SK-N-MC (cell line): ENCODE data around the gene WDR17.

ENCODE experiments used
- DNase-seq: peaks from one replicate; pipeline ENCODE4 v3.0.0-alpha.2; 2011; ENCODE audit warnings: low read depth, low spot score
- H3K27ac ChIP-seq: fragments of 200-600 bp; sonication (generic); 2 replicates; pipeline ENCODE4 v1.5.1; 2016; ENCODE audit warnings: mixed run types
- H3K36me3 ChIP-seq: fragments of 200-600 bp; sonication (generic); 2 replicates; pipeline ENCODE4 v1.6.1; 2017; ENCODE audit warnings: antibody characterized with exemption, low read length, mixed read lengths; ENCODE audit not compliant: insufficient read depth
- H3K4me3 ChIP-seq: fragments of 200-600 bp; sonication (generic); 2 replicates; pipeline ENCODE4 v1.5.1; 2016
- H3K9ac ChIP-seq: fragments of 200-600 bp; sonication (generic); 2 replicates; pipeline ENCODE4 v1.8.0; 2017; ENCODE audit warnings: mixed run types, mixed read lengths; ENCODE audit not compliant: insufficient read length
- H3K9me3 ChIP-seq: fragments of 200-600 bp; sonication (generic); 2 replicates; pipeline ENCODE4 v1.6.1; 2017; ENCODE audit warnings: low read depth, mild to moderate bottlenecking, antibody characterized with exemption, low read length, moderate library complexity, mixed read lengths
- EZH2 ChIP-seq: fragments of 200-600 bp; sonication (generic); IDR thresholded peaks from one replicate; pipeline ENCODE4 v1.6.1; 2017; ENCODE audit warnings: antibody characterized with exemption
- FOXP2 ChIP-seq: optimal IDR thresholded peaks from 2 replicates; pipeline ENCODE3; 2011; ENCODE audit warnings: mild to moderate bottlenecking, moderate library complexity; ENCODE audit not compliant: insufficient read depth; ENCODE audit errors: extremely low read length, control extremely low read depth
- POLR2AphosphoS5 ChIP-seq: IDR thresholded peaks from 2 replicates; pipeline ENCODE4 v1.6.1; 2012; ENCODE audit warnings: mild to moderate bottlenecking, low read depth, low read length, borderline replicate concordance

Gene WDR17

GRCh38 chr4:176065435-176066291, at the start of gene WDR17:
Gene WDR17 (plus strand): TSS chr4:176065841. CDS start chr4:176111581, 45,740 bp downstream.
- Histone ChIP-seq H3K36me3 (no peaks in the 10 kb centered on the region), H3K4me3 (peak within 1 kb of the TSS; percentile 96), H3K27ac (no peak within 1 kb of the TSS), H3K9ac (peak within 1 kb of the TSS; percentile 53), H3K9me3 (no peaks in the 10 kb centered on the region)
- TF ChIP-seq POLR2AphosphoS5, result peak; percentile 39; the same call in 1 of the 2 replicates
- TF ChIP-seq EZH2, result no peak
- TF ChIP-seq FOXP2, result peak; percentile 21
- DNase-seq, result peak; percentile 77

GRCh38 chr4:176016601-176017000, 49.0 kb upstream of the WDR17 start:
- Histone ChIP-seq H3K36me3 (no peaks in the 10 kb centered on the region), H3K27ac (no peak overlapping the region), H3K9me3 (no peaks in the 10 kb centered on the region), H3K4me3 (no peak overlapping the region), H3K9ac (no peak overlapping the region)
- DNase-seq, result no peak
- TF ChIP-seq POLR2AphosphoS5 (no peak), FOXP2 (no peak)

GRCh38 chr4:176020481-176021085, 45.1 kb upstream of the WDR17 start:
- DNase-seq, result no peak
- no peak overlapping the region for H3K9ac ChIP-seq
- TF ChIP-seq POLR2AphosphoS5 (no peak), EZH2 (no peak), FOXP2 (no peak)

GRCh38 chr4:176030391-176030790, 35.2 kb upstream of the WDR17 start:
- H3K36me3 ChIP-seq, result no peaks in the 10 kb centered on the region
- H3K4me3 ChIP-seq, result no peak overlapping the region
- H3K9me3 ChIP-seq, result no peaks in the 10 kb centered on the region
- no peak for TF ChIP-seq POLR2AphosphoS5
- no peak overlapping the region for H3K9ac ChIP-seq
- DNase-seq, result no peak
- no peak overlapping the region for H3K27ac ChIP-seq

More at GRCh38 chr4:176020481-176021085, 45.1 kb upstream of the WDR17 start:
- Histone ChIP-seq H3K4me3 (no peak overlapping the region), H3K9me3 (no peaks in the 10 kb centered on the region), H3K36me3 (no peaks in the 10 kb centered on the region), H3K27ac (no peak overlapping the region)

GRCh38 chr4:176031922-176032321, 33.7 kb upstream of the WDR17 start:
- TF ChIP-seq POLR2AphosphoS5, result no peak
- no peak for TF ChIP-seq EZH2
- no peak for TF ChIP-seq FOXP2
- no peaks in the 10 kb centered on the region for H3K36me3 ChIP-seq
- no peaks in the 10 kb centered on the region for H3K9me3 ChIP-seq
- no peak for DNase-seq
- H3K4me3 ChIP-seq, result no peak overlapping the region
- H3K9ac ChIP-seq, result no peak overlapping the region
- no peak overlapping the region for H3K27ac ChIP-seq

GRCh38 chr4:176032454-176032853, 33.2 kb upstream of the WDR17 start:
- Histone ChIP-seq H3K36me3 (no peaks in the 10 kb centered on the region), H3K9me3 (no peaks in the 10 kb centered on the region), H3K9ac (no peak overlapping the region), H3K4me3 (no peak overlapping the region), H3K27ac (no peak overlapping the region)
- no peak for DNase-seq
- TF ChIP-seq EZH2 (no peak), FOXP2 (no peak), POLR2AphosphoS5 (no peak)

GRCh38 chr4:176034499-176034898, 31.1 kb upstream of the WDR17 start:
- Histone ChIP-seq H3K9me3 (no peaks in the 10 kb centered on the region), H3K36me3 (no peaks in the 10 kb centered on the region), H3K4me3 (no peak overlapping the region), H3K27ac (no peak overlapping the region), H3K9ac (peak overlapping the region; percentile 34)
- TF ChIP-seq POLR2AphosphoS5, result no peak
- TF ChIP-seq EZH2, result no peak
- no peak for TF ChIP-seq FOXP2
- DNase-seq, result peak; percentile 35

GRCh38 chr4:176034936-176035335, 30.7 kb upstream of the WDR17 start:
- H3K9ac ChIP-seq, result peak overlapping the region; percentile 34
- H3K9me3 ChIP-seq, result no peaks in the 10 kb centered on the region
- no peak for DNase-seq
- H3K4me3 ChIP-seq, result no peak overlapping the region
- TF ChIP-seq EZH2 (no peak), FOXP2 (no peak), POLR2AphosphoS5 (no peak)
- H3K36me3 ChIP-seq, result no peaks in the 10 kb centered on the region
- H3K27ac ChIP-seq, result no peak overlapping the region

- Histone ChIP-seq H3K27ac (no peak overlapping the region), H3K4me3 (no peak overlapping the region), H3K9me3 (no peaks in the 10 kb centered on the region), H3K36me3 (no peaks in the 10 kb centered on the region), H3K9ac (no peak overlapping the region)
- TF ChIP-seq FOXP2 (no peak), EZH2 (no peak), POLR2AphosphoS5 (no peak)
- DNase-seq, result no peak
Measured at GRCh38 chr4:176036585-176037205, 28.9 kb upstream of the WDR17 start.
